ENCODE data around the gene ATRX.
"Not testable (repeated sequence)": the region's sequence is repeated elsewhere in the genome, so short reads cannot be mapped to it uniquely, and the experiment has no call there.

GRCh38 chrX:77821989-77822388 is 36.0 kb upstream of the ATRX start:
- TF ChIP-seq CTCF (IDR thresholded peaks at IDR 0.05; ENCODE audit: low read length); EZH2 (IDR thresholded peaks at IDR 0.05; ENCODE audit: borderline replicate concordance, low read length): not testable (repeated sequence)

Measured in OCI-LY1 (cell line).